Esophagus muscularis mucosa (tissue), 4 donors: ENCODE results near the gene ADGRV1. TPM values are rescaled to one million over a fixed set of nuclear protein-coding genes. Genes with fewer than 3 reads are reported as not detected.

ENCODE experiments used
- DNase-seq: peaks from one replicate; pipeline ENCODE4 v3.0.0-alpha.2; 2017; ENCODE audit errors: extremely low spot score
- H3K27ac ChIP-seq, 4 donors: fragments of 200-600 bp; sonication (generic); replicated peaks in 1 of 4; 1 replicate in 3 of 4; 2 replicates in 1 of 4; pipeline ENCODE4 v1.5.1; 2016 to 2019; ENCODE audit warnings: mild to moderate bottlenecking in 1 of 4
- H3K27me3 ChIP-seq, 4 donors: fragments of 200-600 bp; sonication (generic); one replicate each; pipeline versions ENCODE4 v1.5.1 to v1.6.0; 2016 to 2019
- H3K36me3 ChIP-seq, 4 donors: fragments of 200-600 bp; sonication (generic); one replicate each; pipeline ENCODE4 v1.5.1; 2016 to 2019
- H3K4me1 ChIP-seq, 4 donors: fragments of 200-600 bp; sonication (generic); one replicate each; pipeline ENCODE4 v1.5.1; 2016 to 2019
- H3K4me3 ChIP-seq, 4 donors: fragments of 200-600 bp; sonication (generic); 1 replicate in 2 of 4; 2 replicates in 2 of 4; pipeline ENCODE4 v1.5.1; 2016 to 2019; ENCODE audit warnings: mild to moderate bottlenecking in 4 of 4, moderate library complexity in 1 of 4
- H3K9me3 ChIP-seq, 4 donors: fragments of 200-600 bp; sonication (generic); 1 replicate in 3 of 4; 2 replicates in 1 of 4; pipeline ENCODE4 v1.5.1; 2016 to 2019
- EP300 ChIP-seq: sonication (generic); formaldehyde crosslinking; IDR thresholded peaks from one replicate; pipeline ENCODE4 v1.6.1; 2017; ENCODE audit warnings: antibody characterized with exemption
- POLR2A ChIP-seq: fragments of 450-650 bp; IDR thresholded peaks from one replicate; pipeline ENCODE4 v1.6.1; 2017; ENCODE audit warnings: antibody characterized with exemption, moderate library complexity, mild to moderate bottlenecking, low read depth
- POLR2AphosphoS5 ChIP-seq, 2 donors: sonication (generic); formaldehyde crosslinking; IDR thresholded peaks; one replicate each; pipeline ENCODE4 v1.6.1; 2017; ENCODE audit warnings: antibody characterized with exemption in 2 of 2
- WGBS: methylation state at CpG from one replicate; pipeline ENCODE4 v1.1.5; 2018; 5-methylcytosine and 5-hydroxymethylcytosine counted together
- intact Hi-C: fragments of 100-400 bp; cut with DNase I; formaldehyde crosslinking; loops from one replicate; pipeline ENCODE4 v1.15.1; 2023
- total RNA-seq, 4 donors: library from RNA; depleted of rRNA; stranded (reverse); fragments of >200 nt; gene quantifications; one replicate each; pipeline versions ENCODE4 v1.1.0 to v1.2.1, GENCODE V29; 2016
- TF ChIP-seq, protein P1 (sequence below), 3 experiments: fragments of 200-600 bp in 2 of 3; fragments of 450-650 bp in 1 of 3; sonication (generic) in 2 of 3; IDR thresholded peaks; one replicate each; pipeline ENCODE4 v1.5.1; 2017 to 2019; ENCODE audit warnings: antibody characterized with exemption in 3 of 3, mild to moderate bottlenecking in 2 of 3, moderate library complexity in 1 of 3

The ADGRV1 gene
- total RNA-seq, 4 donors from 2014 or later = 0.42 to 1.4 (median 0.54) TPM

DNA sequence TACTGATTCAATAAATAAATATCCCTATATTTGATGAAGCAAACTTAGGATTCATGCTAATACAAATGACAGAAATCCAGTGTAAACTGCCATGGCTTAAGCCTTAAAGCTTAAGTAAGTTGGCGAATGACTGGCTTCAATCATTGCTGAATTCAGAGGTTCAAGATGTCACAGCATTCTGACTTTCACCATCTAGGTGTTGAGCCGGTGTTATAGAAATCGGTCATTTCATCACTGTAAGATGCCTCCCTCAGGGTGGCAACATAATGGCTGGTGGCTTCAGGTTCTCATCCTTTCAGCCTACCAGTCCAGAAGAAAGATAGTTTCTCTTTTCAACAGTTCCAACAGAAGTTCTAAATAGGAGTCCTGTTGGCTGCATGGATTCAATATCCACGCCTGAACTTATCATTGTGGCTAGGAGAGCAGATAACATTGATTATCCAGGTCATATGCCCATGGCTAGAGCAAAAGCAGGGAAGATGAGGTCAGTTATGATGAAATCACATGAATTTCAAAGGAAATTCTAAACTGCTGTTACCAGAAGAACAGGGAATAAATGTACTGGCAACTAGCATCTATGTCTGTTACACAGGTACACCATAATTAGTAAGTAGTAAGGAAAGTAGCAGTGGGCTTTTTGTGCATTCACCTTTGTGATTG lies 460.2 kb downstream of the ADGRV1 start:
- Histone ChIP-seq H3K27me3 (no peaks in the 10 kb centered on the region), H3K27ac (peak overlapping the region in 3 of 4 donors; percentile 46 to 57 (median 49)), H3K4me1 (peaks cover 0 to 67% (median 46%) of the 10 kb centered on the region in 4 donors), H3K4me3 (no peak overlapping the region), H3K36me3 (no peaks in the 10 kb centered on the region), H3K9me3 (no peaks in the 10 kb centered on the region)
- no peak for TF ChIP-seq EP300
- intact Hi-C loops = no loop called here
- no peak for DNase-seq
- 48% methylated on average over 4 of the region's 4 CpGs for WGBS

DNA sequence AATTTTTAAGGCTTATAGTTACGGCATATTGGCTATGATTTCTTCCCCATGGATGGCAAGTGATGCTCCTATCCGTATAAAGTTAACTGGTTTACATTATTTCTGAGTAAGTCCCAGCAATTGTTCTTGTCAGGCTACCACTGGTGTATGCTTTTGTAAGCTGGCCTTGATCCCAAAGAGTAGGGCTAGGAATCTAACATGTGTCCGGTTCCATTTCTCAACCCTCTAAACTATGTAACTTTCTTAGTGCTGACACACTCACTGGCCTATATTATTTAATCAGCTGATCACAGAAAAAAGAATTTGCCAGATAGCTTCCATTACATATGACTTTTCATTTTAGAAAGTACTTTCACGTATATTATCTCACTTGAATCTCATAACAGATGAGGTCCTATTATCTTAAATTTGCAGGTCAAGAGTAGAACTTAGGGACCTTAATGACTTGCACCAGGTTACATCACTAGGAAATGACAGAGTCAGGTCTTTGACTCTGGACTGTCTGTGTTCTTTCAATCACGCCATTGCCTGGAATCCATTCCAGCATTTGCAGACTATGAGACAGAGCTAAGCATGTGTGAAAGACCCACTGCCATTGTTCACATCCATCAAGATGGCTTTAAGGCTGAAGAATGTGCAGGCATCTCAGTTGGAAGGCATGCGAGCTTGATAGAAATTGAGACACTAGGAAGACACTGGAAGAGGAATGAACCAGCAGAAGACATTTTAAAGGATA lies 461.6 kb downstream of the ADGRV1 start:
- intact Hi-C loops = no loop called here
- Histone ChIP-seq H3K27ac (peak overlapping the region in 1 of 4 donors; percentile 29), H3K4me1 (peaks cover 0 to 80% (median 52%) of the 10 kb centered on the region in 4 donors), H3K36me3 (no peaks in the 10 kb centered on the region), H3K9me3 (no peaks in the 10 kb centered on the region), H3K4me3 (no peak overlapping the region), H3K27me3 (no peaks in the 10 kb centered on the region)
- TF ChIP-seq POLR2A = no peak
- TF ChIP-seq POLR2AphosphoS5 (IDR thresholded peaks at IDR 0.05) = peak in 1 of 2 donors; percentile 18
- WGBS = 76% methylated on average over 6 of the region's 6 CpGs
- DNase-seq = no peak

- Histone ChIP-seq H3K4me1 (peaks cover 0 to 94% (median 54%) of the 10 kb centered on the region in 4 donors), H3K27ac (no peak overlapping the region), H3K27me3 (no peaks in the 10 kb centered on the region), H3K36me3 (no peaks in the 10 kb centered on the region), H3K4me3 (no peak overlapping the region), H3K9me3 (no peaks in the 10 kb centered on the region)
- DNase-seq = no peak
- TF ChIP-seq EP300 (no peak), POLR2AphosphoS5 (IDR thresholded peaks at IDR 0.05) (no peak), POLR2A (no peak)
- TF ChIP-seq, protein P1, sequence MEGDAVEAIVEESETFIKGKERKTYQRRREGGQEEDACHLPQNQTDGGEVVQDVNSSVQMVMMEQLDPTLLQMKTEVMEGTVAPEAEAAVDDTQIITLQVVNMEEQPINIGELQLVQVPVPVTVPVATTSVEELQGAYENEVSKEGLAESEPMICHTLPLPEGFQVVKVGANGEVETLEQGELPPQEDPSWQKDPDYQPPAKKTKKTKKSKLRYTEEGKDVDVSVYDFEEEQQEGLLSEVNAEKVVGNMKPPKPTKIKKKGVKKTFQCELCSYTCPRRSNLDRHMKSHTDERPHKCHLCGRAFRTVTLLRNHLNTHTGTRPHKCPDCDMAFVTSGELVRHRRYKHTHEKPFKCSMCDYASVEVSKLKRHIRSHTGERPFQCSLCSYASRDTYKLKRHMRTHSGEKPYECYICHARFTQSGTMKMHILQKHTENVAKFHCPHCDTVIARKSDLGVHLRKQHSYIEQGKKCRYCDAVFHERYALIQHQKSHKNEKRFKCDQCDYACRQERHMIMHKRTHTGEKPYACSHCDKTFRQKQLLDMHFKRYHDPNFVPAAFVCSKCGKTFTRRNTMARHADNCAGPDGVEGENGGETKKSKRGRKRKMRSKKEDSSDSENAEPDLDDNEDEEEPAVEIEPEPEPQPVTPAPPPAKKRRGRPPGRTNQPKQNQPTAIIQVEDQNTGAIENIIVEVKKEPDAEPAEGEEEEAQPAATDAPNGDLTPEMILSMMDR (IDR thresholded peaks at IDR 0.05) = no peak
- intact Hi-C loops = no loop called here
- 32% methylated on average over 2 of the region's 2 CpGs for WGBS
Measured at GRCh38 chr5:91022518-91022917, 463.9 kb downstream of the ADGRV1 start.

DNA sequence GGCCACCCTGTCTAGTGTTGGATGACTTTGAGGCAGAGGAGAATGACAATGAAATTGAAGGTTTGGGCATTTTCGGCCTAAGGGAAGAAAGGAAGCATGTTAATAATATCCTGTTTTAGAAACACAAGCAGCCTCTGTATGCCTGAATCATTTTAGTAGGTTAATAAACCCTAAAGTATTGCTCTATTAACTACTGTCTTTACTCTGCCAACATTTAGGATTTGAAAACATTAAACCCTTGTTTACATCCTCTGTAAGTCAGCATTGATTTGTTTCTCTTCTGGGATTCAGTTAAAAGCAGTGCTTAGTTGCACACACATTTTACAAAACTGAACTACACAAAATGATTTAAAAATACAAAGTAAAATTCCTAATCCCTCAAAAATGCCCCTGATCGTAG lies 465.6 kb downstream of the ADGRV1 start:
- no peak overlapping the region for H3K4me3 ChIP-seq
- TF ChIP-seq, protein P1 (IDR thresholded peaks at IDR 0.05) = no peak
- TF ChIP-seq POLR2AphosphoS5 (IDR thresholded peaks at IDR 0.05) = no peak
- no peak for TF ChIP-seq POLR2A
- no peak for TF ChIP-seq EP300
- no peaks in the 10 kb centered on the region for H3K27me3 ChIP-seq
- H3K9me3 ChIP-seq = no peaks in the 10 kb centered on the region
- no peak overlapping the region for H3K27ac ChIP-seq
- WGBS = 72% methylated on average over 2 of the region's 2 CpGs
- no peaks in the 10 kb centered on the region for H3K36me3 ChIP-seq
- intact Hi-C loops = no loop called here
- no peak for DNase-seq
- H3K4me1 ChIP-seq = peaks cover 0 to 81% (median 46%) of the 10 kb centered on the region in 4 donors

DNA sequence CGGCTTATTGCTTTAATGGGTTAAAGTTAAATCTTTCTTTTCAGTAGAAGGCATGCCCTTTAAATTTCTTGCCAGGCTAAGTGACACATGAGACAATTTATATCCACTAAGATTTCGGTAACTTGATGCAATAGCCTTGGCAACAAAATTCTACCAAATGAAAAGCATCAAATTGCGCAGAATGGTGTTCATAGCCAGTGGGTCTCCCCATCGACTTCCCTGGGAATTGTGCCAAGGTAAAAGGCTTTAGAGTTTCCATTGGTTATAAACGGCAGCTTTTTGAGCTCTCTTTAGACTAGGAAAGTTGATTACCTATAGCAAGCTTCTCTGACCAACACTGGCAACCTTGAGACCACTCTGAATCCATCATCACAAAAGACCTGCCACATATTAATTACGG lies 466.1 kb downstream of the ADGRV1 start:
- intact Hi-C loops = no loop called here
- no peaks in the 10 kb centered on the region for H3K9me3 ChIP-seq
- H3K36me3 ChIP-seq = no peaks in the 10 kb centered on the region
- no peak overlapping the region for H3K27ac ChIP-seq
- H3K27me3 ChIP-seq = no peaks in the 10 kb centered on the region
- H3K4me1 ChIP-seq = peaks cover 0 to 75% (median 44%) of the 10 kb centered on the region in 4 donors
- TF ChIP-seq POLR2AphosphoS5 (IDR thresholded peaks at IDR 0.05) = no peak
- no peak for TF ChIP-seq POLR2A
- TF ChIP-seq, protein P1 (IDR thresholded peaks at IDR 0.05) = no peak
- TF ChIP-seq EP300 = no peak
- H3K4me3 ChIP-seq = no peak overlapping the region
- DNase-seq = no peak
- 68% methylated on average over 6 of the region's 6 CpGs for WGBS
